Measurements from ENCODE around the gene FIGLA.

The FIGLA gene

GRCh38 chr2:70757360-70757759 lies 33.1 kb downstream of the FIGLA start:
- H3K4me1 ChIP-seq (ENCODE audit: control insufficient read depth, insufficient read depth, low read length, poor library complexity, severe bottlenecking) = no peaks in the 10 kb centered on the region
- H3K9me3 ChIP-seq (ENCODE audit: control insufficient read depth, low read length) = no peaks in the 10 kb centered on the region
- H3K27ac ChIP-seq (ENCODE audit: low read depth, low read length, severe bottlenecking) = no peak overlapping the region
- 92 to 100% methylated on average over 4 of the region's 4 CpGs for WGBS, 2 experiments (ENCODE audit: insufficient coverage in 2 of 2)
- H3K36me3 ChIP-seq (ENCODE audit: control insufficient read depth, insufficient read depth, low read length) = no peaks in the 10 kb centered on the region
- no peak overlapping the region for H3K4me3 ChIP-seq (ENCODE audit: extremely low read depth, insufficient read depth, low read length, poor library complexity, severe bottlenecking)

- H3K4me3 ChIP-seq (ENCODE audit: extremely low read depth, insufficient read depth, low read length, poor library complexity, severe bottlenecking) = no peak overlapping the region
These were observed 34.3 kb downstream of the FIGLA start for GRCh38 chr2:70756128-70756527.

GRCh38 chr2:70753902-70754301 lies 36.5 kb downstream of the FIGLA start:
- Histone ChIP-seq H3K4me3 (ENCODE audit: extremely low read depth, insufficient read depth, low read length, poor library complexity, severe bottlenecking) (no peak overlapping the region), H3K4me1 (ENCODE audit: control insufficient read depth, insufficient read depth, low read length, poor library complexity, severe bottlenecking) (peaks cover 3% of the 10 kb centered on the region), H3K27ac (ENCODE audit: low read depth, low read length, severe bottlenecking) (no peak overlapping the region), H3K9me3 (ENCODE audit: control insufficient read depth, low read length) (no peaks in the 10 kb centered on the region), H3K36me3 (ENCODE audit: control insufficient read depth, insufficient read depth, low read length) (no peaks in the 10 kb centered on the region)
- 67 to 100% methylated on average over 2 to 3 of the region's 4 CpGs for WGBS, 2 experiments (ENCODE audit: insufficient coverage in 2 of 2)

More at GRCh38 chr2:70756128-70756527, 34.3 kb downstream of the FIGLA start:
- Histone ChIP-seq H3K27ac (ENCODE audit: low read depth, low read length, severe bottlenecking) (no peak overlapping the region), H3K36me3 (ENCODE audit: control insufficient read depth, insufficient read depth, low read length) (no peaks in the 10 kb centered on the region), H3K9me3 (ENCODE audit: control insufficient read depth, low read length) (no peaks in the 10 kb centered on the region), H3K4me1 (ENCODE audit: control insufficient read depth, insufficient read depth, low read length, poor library complexity, severe bottlenecking) (no peaks in the 10 kb centered on the region)
- WGBS, 2 experiments (ENCODE audit: insufficient coverage in 2 of 2) = 100% methylated on average over 1 to 2 of the region's 3 CpGs

- no peak overlapping the region for H3K27ac ChIP-seq (ENCODE audit: low read depth, low read length, severe bottlenecking)
- H3K36me3 ChIP-seq (ENCODE audit: control insufficient read depth, insufficient read depth, low read length) = no peaks in the 10 kb centered on the region
- H3K4me3 ChIP-seq (ENCODE audit: extremely low read depth, insufficient read depth, low read length, poor library complexity, severe bottlenecking) = no peak overlapping the region
These were observed 37.4 kb downstream of the FIGLA start for GRCh38 chr2:70753031-70753430.

GRCh38 chr2:70752396-70752795 lies 38.0 kb downstream of the FIGLA start:
- Histone ChIP-seq H3K27ac (ENCODE audit: low read depth, low read length, severe bottlenecking) (no peak overlapping the region), H3K36me3 (ENCODE audit: control insufficient read depth, insufficient read depth, low read length) (no peaks in the 10 kb centered on the region), H3K4me1 (ENCODE audit: control insufficient read depth, insufficient read depth, low read length, poor library complexity, severe bottlenecking) (peaks cover 3% of the 10 kb centered on the region), H3K4me3 (ENCODE audit: extremely low read depth, insufficient read depth, low read length, poor library complexity, severe bottlenecking) (no peak overlapping the region), H3K9me3 (ENCODE audit: control insufficient read depth, low read length) (no peaks in the 10 kb centered on the region)
- WGBS, 2 experiments (ENCODE audit: insufficient coverage in 2 of 2) = 90 to 100% methylated on average over 1 of the region's 1 CpG

More at GRCh38 chr2:70753031-70753430, 37.4 kb downstream of the FIGLA start:
- Histone ChIP-seq H3K9me3 (ENCODE audit: control insufficient read depth, low read length) (no peaks in the 10 kb centered on the region), H3K4me1 (ENCODE audit: control insufficient read depth, insufficient read depth, low read length, poor library complexity, severe bottlenecking) (peaks cover 3% of the 10 kb centered on the region)

- WGBS, 2 experiments (ENCODE audit: insufficient coverage in 2 of 2) = 93% methylated on average over 2 of the region's 4 CpGs; no CpG with 5 or more reads in 1 of the 2 experiments
- Histone ChIP-seq H3K27ac (ENCODE audit: low read depth, low read length, severe bottlenecking) (no peak overlapping the region), H3K4me1 (ENCODE audit: control insufficient read depth, insufficient read depth, low read length, poor library complexity, severe bottlenecking) (peaks cover 3% of the 10 kb centered on the region), H3K9me3 (ENCODE audit: control insufficient read depth, low read length) (no peaks in the 10 kb centered on the region), H3K4me3 (ENCODE audit: extremely low read depth, insufficient read depth, low read length, poor library complexity, severe bottlenecking) (no peak overlapping the region), H3K36me3 (ENCODE audit: control insufficient read depth, insufficient read depth, low read length) (no peaks in the 10 kb centered on the region)
These were observed 38.6 kb downstream of the FIGLA start for GRCh38 chr2:70751881-70752280.

GRCh38 chr2:70750320-70750719 lies 40.1 kb downstream of the FIGLA start:
- Histone ChIP-seq H3K36me3 (ENCODE audit: control insufficient read depth, insufficient read depth, low read length) (no peaks in the 10 kb centered on the region), H3K4me1 (ENCODE audit: control insufficient read depth, insufficient read depth, low read length, poor library complexity, severe bottlenecking) (peaks cover 3% of the 10 kb centered on the region), H3K4me3 (ENCODE audit: extremely low read depth, insufficient read depth, low read length, poor library complexity, severe bottlenecking) (no peak overlapping the region), H3K9me3 (ENCODE audit: control insufficient read depth, low read length) (no peaks in the 10 kb centered on the region), H3K27ac (ENCODE audit: low read depth, low read length, severe bottlenecking) (no peak overlapping the region)
- WGBS, 2 experiments (ENCODE audit: insufficient coverage in 2 of 2) = 88 to 90% methylated on average over 1 of the region's 1 CpG

GRCh38 chr2:70748002-70748784 lies 42.2 kb downstream of the FIGLA start:
- no peaks in the 10 kb centered on the region for H3K36me3 ChIP-seq (ENCODE audit: control insufficient read depth, insufficient read depth, low read length)
- H3K4me3 ChIP-seq (ENCODE audit: extremely low read depth, insufficient read depth, low read length, poor library complexity, severe bottlenecking) = no peak overlapping the region
- WGBS, 2 experiments (ENCODE audit: insufficient coverage in 2 of 2) = 55 to 56% methylated on average over 1 of the region's 1 CpG
- H3K27ac ChIP-seq (ENCODE audit: low read depth, low read length, severe bottlenecking) = no peak overlapping the region
- H3K4me1 ChIP-seq (ENCODE audit: control insufficient read depth, insufficient read depth, low read length, poor library complexity, severe bottlenecking) = peaks cover 3% of the 10 kb centered on the region
- no peaks in the 10 kb centered on the region for H3K9me3 ChIP-seq (ENCODE audit: control insufficient read depth, low read length)

GRCh38 chr2:70747284-70747683 lies 43.2 kb downstream of the FIGLA start:
- H3K4me1 ChIP-seq (ENCODE audit: control insufficient read depth, insufficient read depth, low read length, poor library complexity, severe bottlenecking) = peaks cover 3% of the 10 kb centered on the region
- no peak overlapping the region for H3K27ac ChIP-seq (ENCODE audit: low read depth, low read length, severe bottlenecking)
- no peak overlapping the region for H3K4me3 ChIP-seq (ENCODE audit: extremely low read depth, insufficient read depth, low read length, poor library complexity, severe bottlenecking)
- no peaks in the 10 kb centered on the region for H3K9me3 ChIP-seq (ENCODE audit: control insufficient read depth, low read length)
- WGBS, 2 experiments (ENCODE audit: insufficient coverage in 2 of 2) = 97 to 98% methylated on average over 3 of the region's 3 CpGs
- no peaks in the 10 kb centered on the region for H3K36me3 ChIP-seq (ENCODE audit: control insufficient read depth, insufficient read depth, low read length)

- Histone ChIP-seq H3K27ac (ENCODE audit: low read depth, low read length, severe bottlenecking) (no peak overlapping the region), H3K4me3 (ENCODE audit: extremely low read depth, insufficient read depth, low read length, poor library complexity, severe bottlenecking) (no peak overlapping the region), H3K4me1 (ENCODE audit: control insufficient read depth, insufficient read depth, low read length, poor library complexity, severe bottlenecking) (peaks cover 3% of the 10 kb centered on the region), H3K9me3 (ENCODE audit: control insufficient read depth, low read length) (no peaks in the 10 kb centered on the region), H3K36me3 (ENCODE audit: control insufficient read depth, insufficient read depth, low read length) (no peaks in the 10 kb centered on the region)
- WGBS, 2 experiments (ENCODE audit: insufficient coverage in 2 of 2) = 56% methylated on average over 1 of the region's 5 CpGs; no CpG with 5 or more reads in 1 of the 2 experiments
These were observed 44.1 kb downstream of the FIGLA start for GRCh38 chr2:70746094-70746974.
